ENCODE results near the gene ANKRD30A. TPM values are rescaled to one million over a fixed set of nuclear protein-coding genes. Genes with fewer than 3 reads are reported as not detected.

ANKRD30A gene
- total RNA-seq, 1 donor from 2014 or later = not detected

DNA sequence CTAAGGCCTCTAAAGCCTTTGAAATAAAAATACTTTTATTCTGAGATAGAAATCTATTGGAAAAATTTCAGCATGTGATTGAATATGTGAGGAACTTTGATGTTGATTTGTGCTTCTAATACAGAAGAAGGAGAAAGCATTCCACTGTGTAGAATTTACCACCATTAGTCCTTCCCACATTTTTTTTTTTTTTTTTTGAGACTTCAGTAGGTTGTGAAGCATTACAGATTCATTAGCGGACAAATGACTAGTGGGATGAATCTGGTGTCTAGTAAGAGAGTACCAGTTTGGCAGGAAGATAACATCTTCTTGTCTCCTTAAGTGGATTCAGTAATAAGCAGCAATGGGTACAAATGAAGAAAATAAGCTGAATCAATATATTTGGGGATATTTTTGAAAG, 95.5 kb downstream of the ANKRD30A start:
- Histone ChIP-seq H3K9me3 (no peaks in the 10 kb centered on the region), H3K27me3 (no peaks in the 10 kb centered on the region), H3K4me1 (no peaks in the 10 kb centered on the region), H3K27ac (no peak overlapping the region), H3K4me3 (no peak overlapping the region), H3K36me3 (no peaks in the 10 kb centered on the region)
- TF ChIP-seq, protein P1, sequence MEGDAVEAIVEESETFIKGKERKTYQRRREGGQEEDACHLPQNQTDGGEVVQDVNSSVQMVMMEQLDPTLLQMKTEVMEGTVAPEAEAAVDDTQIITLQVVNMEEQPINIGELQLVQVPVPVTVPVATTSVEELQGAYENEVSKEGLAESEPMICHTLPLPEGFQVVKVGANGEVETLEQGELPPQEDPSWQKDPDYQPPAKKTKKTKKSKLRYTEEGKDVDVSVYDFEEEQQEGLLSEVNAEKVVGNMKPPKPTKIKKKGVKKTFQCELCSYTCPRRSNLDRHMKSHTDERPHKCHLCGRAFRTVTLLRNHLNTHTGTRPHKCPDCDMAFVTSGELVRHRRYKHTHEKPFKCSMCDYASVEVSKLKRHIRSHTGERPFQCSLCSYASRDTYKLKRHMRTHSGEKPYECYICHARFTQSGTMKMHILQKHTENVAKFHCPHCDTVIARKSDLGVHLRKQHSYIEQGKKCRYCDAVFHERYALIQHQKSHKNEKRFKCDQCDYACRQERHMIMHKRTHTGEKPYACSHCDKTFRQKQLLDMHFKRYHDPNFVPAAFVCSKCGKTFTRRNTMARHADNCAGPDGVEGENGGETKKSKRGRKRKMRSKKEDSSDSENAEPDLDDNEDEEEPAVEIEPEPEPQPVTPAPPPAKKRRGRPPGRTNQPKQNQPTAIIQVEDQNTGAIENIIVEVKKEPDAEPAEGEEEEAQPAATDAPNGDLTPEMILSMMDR (IDR thresholded peaks at IDR 0.05) = no peak
- intact Hi-C loops (cut with DNase I) = no loop called here
- no peak for DNase-seq (ENCODE audit: low spot score in 2 of 2)

DNA sequence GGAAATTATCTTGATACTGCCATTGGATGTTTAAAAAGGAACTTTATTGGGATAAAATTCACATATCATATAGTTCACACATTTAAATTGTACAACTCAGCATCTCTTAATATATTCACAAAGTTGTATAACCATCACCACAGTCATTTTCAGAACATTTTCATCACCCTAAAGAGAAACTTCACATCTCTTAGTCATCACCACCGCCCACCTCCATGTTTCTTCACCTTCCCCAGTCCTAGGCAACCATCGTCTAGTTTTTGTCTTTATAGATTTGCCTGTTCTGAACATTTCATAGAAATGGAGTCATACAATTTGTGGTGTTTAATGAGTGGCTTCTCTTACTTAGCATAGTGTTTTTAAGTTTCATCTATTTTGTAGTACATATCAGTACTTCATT, 96.6 kb downstream of the ANKRD30A start:
- DNase-seq (ENCODE audit: low spot score in 2 of 2) = no peak
- Histone ChIP-seq H3K9me3 (no peaks in the 10 kb centered on the region), H3K36me3 (no peaks in the 10 kb centered on the region), H3K27me3 (no peaks in the 10 kb centered on the region), H3K4me1 (no peaks in the 10 kb centered on the region), H3K4me3 (no peak overlapping the region), H3K27ac (no peak overlapping the region)
- TF ChIP-seq, protein P1 (IDR thresholded peaks at IDR 0.05) = no peak
- intact Hi-C loops (cut with DNase I) = no loop called here

DNA sequence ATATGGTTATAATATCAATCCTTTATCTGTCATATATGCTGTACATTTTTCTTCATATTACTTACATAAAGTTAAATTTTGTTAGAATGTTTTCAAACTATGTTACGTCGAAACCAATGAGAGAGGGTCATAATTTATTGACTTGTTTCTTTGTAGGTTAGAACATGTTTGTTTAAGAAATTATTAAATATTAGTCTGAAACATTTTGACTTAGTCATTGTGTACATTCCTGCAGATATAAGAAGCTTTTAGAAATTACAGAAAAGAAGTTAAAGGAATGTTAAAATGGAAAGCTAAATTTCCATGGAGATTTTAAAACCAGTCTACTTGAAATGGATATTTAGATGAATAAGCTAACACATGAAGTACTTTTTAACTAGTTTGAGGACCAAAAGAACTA, 99.8 kb downstream of the ANKRD30A start:
- Histone ChIP-seq H3K27me3 (no peaks in the 10 kb centered on the region), H3K9me3 (no peaks in the 10 kb centered on the region), H3K36me3 (no peaks in the 10 kb centered on the region), H3K4me3 (no peak overlapping the region), H3K4me1 (no peaks in the 10 kb centered on the region), H3K27ac (no peak overlapping the region)
- intact Hi-C loops (cut with DNase I) = no loop called here
- no peak for DNase-seq (ENCODE audit: low spot score in 2 of 2)
- TF ChIP-seq, protein P1 (IDR thresholded peaks at IDR 0.05) = no peak

DNA sequence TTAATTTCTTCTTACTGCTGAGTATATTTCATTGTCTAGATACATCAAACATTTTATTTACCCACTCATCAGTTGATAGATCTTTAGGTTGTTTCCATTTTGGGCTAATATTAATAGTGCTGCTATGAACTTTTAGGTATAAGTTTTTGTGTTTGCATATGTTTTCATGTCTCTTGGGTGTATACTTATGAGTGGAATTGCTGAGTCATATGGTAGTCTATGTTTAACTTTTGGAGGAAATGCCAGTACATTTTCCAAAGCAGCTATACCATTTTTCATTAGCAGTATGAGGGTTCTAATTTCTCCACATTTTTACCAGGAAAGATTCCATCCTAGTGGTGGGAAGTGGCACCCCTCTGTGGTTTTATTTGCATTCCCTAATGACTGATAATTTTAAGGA, 101.1 kb downstream of the ANKRD30A start:
- no peak overlapping the region for H3K27ac ChIP-seq
- H3K4me3 ChIP-seq = no peak overlapping the region
- H3K4me1 ChIP-seq = no peaks in the 10 kb centered on the region
- intact Hi-C loops (cut with DNase I) = no loop called here
- no peaks in the 10 kb centered on the region for H3K27me3 ChIP-seq
- no peak for DNase-seq (ENCODE audit: low spot score in 2 of 2)
- H3K36me3 ChIP-seq = no peaks in the 10 kb centered on the region
- TF ChIP-seq, protein P1 (IDR thresholded peaks at IDR 0.05) = no peak
- no peaks in the 10 kb centered on the region for H3K9me3 ChIP-seq

DNA sequence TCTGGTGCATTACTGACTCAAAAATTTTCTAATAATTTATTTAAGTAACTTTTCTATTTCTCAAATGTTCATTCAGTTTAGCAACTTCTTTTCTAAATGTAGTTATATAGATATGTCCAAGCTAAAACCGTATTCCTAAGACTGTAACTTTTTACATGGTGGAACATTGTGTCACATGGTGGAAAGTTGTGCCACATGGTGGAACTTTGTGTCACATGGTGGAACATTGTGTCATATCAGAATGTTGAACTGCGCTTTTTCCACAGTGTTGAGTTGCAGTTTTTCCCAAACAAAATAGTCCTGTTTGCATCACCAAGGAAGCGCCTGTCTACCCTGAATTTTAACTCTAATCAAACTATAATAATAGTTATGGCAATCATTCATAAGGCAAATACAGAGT, 109.3 kb downstream of the ANKRD30A start:
- no peaks in the 10 kb centered on the region for H3K27me3 ChIP-seq
- TF ChIP-seq, protein P1 (IDR thresholded peaks at IDR 0.05) = no peak
- intact Hi-C loops (cut with DNase I) = no loop called here
- no peaks in the 10 kb centered on the region for H3K4me1 ChIP-seq
- no peak overlapping the region for H3K27ac ChIP-seq
- no peak overlapping the region for H3K4me3 ChIP-seq
- H3K36me3 ChIP-seq = no peaks in the 10 kb centered on the region
- H3K9me3 ChIP-seq = no peaks in the 10 kb centered on the region
- DNase-seq (ENCODE audit: low spot score in 2 of 2) = no peak

DNA sequence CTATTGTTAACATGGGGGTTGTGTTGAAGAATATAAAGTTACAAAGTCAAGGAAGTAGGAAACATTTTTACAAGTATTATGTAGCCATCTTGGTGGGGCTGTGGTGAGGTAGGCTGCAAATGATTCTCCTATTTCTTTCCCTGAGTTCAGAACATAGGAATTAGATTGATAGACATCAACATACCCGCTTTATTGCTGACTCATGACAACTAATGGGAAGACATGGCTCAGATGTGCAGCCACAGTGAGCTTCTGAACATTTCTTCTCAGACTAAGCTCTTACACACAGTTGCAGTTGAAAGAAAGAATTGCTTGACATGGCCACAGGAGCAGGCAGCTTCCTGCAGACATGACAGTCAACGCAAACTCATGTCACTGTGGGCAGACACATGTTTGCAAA, 110.7 kb downstream of the ANKRD30A start:
- no peak for DNase-seq (ENCODE audit: low spot score in 2 of 2)
- no peaks in the 10 kb centered on the region for H3K36me3 ChIP-seq
- TF ChIP-seq, protein P1 (IDR thresholded peaks at IDR 0.05) = no peak

More for the DNA sequence above, 110.7 kb downstream of the ANKRD30A start:
- no peaks in the 10 kb centered on the region for H3K9me3 ChIP-seq
- no peaks in the 10 kb centered on the region for H3K27me3 ChIP-seq
- H3K4me3 ChIP-seq = no peak overlapping the region
- H3K27ac ChIP-seq = no peak overlapping the region
- intact Hi-C loops (cut with DNase I) = no loop called here
- no peaks in the 10 kb centered on the region for H3K4me1 ChIP-seq
